ENCODE measurements around the gene GBA3. TPM values are rescaled to one million over a fixed set of nuclear protein-coding genes. Genes with fewer than 3 reads are reported as not detected.

The GBA3 gene
- total RNA-seq, 4 donors from 2014 or later, result not detected

- H3K27ac ChIP-seq, result no peak overlapping the region
- no peaks in the 10 kb centered on the region for H3K36me3 ChIP-seq
- H3K9me3 ChIP-seq, result no peaks in the 10 kb centered on the region
- H3K4me1 ChIP-seq, result no peaks in the 10 kb centered on the region
- 58 to 75% methylated on average over 4 of the region's 4 CpGs for WGBS, 2 donors
- TF ChIP-seq POLR2A (IDR thresholded peaks at IDR 0.05) (no peak), CTCF (IDR thresholded peaks at IDR 0.05) (no peak)
- DNase-seq, result no peak
- no peaks in the 10 kb centered on the region for H3K27me3 ChIP-seq
- H3K4me3 ChIP-seq, result no peak overlapping the region
- intact Hi-C loops (cut with DNase I), result no loop called here
These were observed 110.1 kb downstream of the GBA3 start for GRCh38 chr4:22802876-22803275.

DNA sequence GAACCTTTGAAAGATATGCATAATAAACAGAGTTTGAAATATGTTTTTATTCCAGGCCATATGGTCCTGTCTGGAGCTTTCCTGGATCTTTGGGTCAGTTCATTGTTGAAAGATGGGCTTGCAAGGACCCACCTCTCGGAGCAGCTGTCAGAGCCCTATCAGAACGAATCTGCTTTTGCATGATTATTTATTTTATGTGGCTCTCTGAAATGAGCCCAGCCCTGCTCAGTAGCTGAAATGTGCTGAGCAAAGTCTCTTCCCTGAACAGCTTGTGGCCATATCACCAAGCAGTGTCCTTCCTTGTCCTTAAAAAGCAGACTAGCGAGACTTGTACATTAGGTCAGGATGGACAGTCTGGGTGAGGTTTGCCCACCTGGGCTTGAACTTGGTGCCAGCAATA lies 110.8 kb downstream of the GBA3 start:
- 71 to 87% methylated on average over 3 of the region's 3 CpGs for WGBS, 2 donors
- no peaks in the 10 kb centered on the region for H3K4me1 ChIP-seq
- H3K27ac ChIP-seq, result no peak overlapping the region
- H3K36me3 ChIP-seq, result no peaks in the 10 kb centered on the region
- DNase-seq, result no peak
- no peaks in the 10 kb centered on the region for H3K9me3 ChIP-seq
- no peak for TF ChIP-seq POLR2A (IDR thresholded peaks at IDR 0.05)
- TF ChIP-seq CTCF (IDR thresholded peaks at IDR 0.05), result no peak
- H3K4me3 ChIP-seq, result no peak overlapping the region
- intact Hi-C loops (cut with DNase I), result no loop called here
- no peaks in the 10 kb centered on the region for H3K27me3 ChIP-seq

GRCh38 chr4:22814906-22815305 lies 122.2 kb downstream of the GBA3 start:
- Histone ChIP-seq H3K4me1 (no peaks in the 10 kb centered on the region), H3K27ac (no peak overlapping the region), H3K27me3 (no peaks in the 10 kb centered on the region), H3K36me3 (no peaks in the 10 kb centered on the region), H3K4me3 (no peak overlapping the region), H3K9me3 (no peaks in the 10 kb centered on the region)
- TF ChIP-seq CTCF (IDR thresholded peaks at IDR 0.05) (no peak), POLR2A (IDR thresholded peaks at IDR 0.05) (no peak)
- intact Hi-C loops (cut with DNase I), result no loop called here
- DNase-seq, result no peak
- 13 to 43% methylated on average over 2 of the region's 2 CpGs for WGBS, 2 donors

GRCh38 chr4:22824091-22824490 lies 131.4 kb downstream of the GBA3 start:
- no peak overlapping the region for H3K27ac ChIP-seq
- no peak for DNase-seq
- intact Hi-C loops (cut with DNase I), result no loop called here
- H3K9me3 ChIP-seq, result no peaks in the 10 kb centered on the region
- H3K36me3 ChIP-seq, result no peaks in the 10 kb centered on the region
- WGBS, 2 donors, result 87 to 89% methylated on average over 6 of the region's 6 CpGs
- H3K27me3 ChIP-seq, result no peaks in the 10 kb centered on the region
- TF ChIP-seq POLR2A (IDR thresholded peaks at IDR 0.05), result no peak
- H3K4me3 ChIP-seq, result no peak overlapping the region
- H3K4me1 ChIP-seq, result no peaks in the 10 kb centered on the region

GRCh38 chr4:22842360-22843018 lies 149.8 kb downstream of the GBA3 start:
- H3K27me3 ChIP-seq, result no peaks in the 10 kb centered on the region
- H3K4me3 ChIP-seq, result no peak overlapping the region
- no peaks in the 10 kb centered on the region for H3K9me3 ChIP-seq
- H3K36me3 ChIP-seq, result no peaks in the 10 kb centered on the region
- 60 to 64% methylated on average over 5 of the region's 5 CpGs for WGBS, 2 donors
- no peak for DNase-seq
- H3K4me1 ChIP-seq, result no peaks in the 10 kb centered on the region
- no peak overlapping the region for H3K27ac ChIP-seq
- TF ChIP-seq CTCF (IDR thresholded peaks at IDR 0.05) (no peak), POLR2A (IDR thresholded peaks at IDR 0.05) (no peak)
- intact Hi-C loops (cut with DNase I), result no loop called here

- H3K27me3 ChIP-seq, result no peaks in the 10 kb centered on the region
- whole genome bisulfite sequencing, 2 donors, result 0 to 70% methylated on average over 1 of the region's 1 CpG
- DNase-seq, result no peak
- no peak overlapping the region for H3K27ac ChIP-seq
- no peaks in the 10 kb centered on the region for H3K9me3 ChIP-seq
- H3K36me3 ChIP-seq, result no peaks in the 10 kb centered on the region
- no peak overlapping the region for H3K4me3 ChIP-seq
- intact Hi-C loops (cut with DNase I), result no loop called here
- H3K4me1 ChIP-seq, result no peaks in the 10 kb centered on the region
- no peak for TF ChIP-seq CTCF (IDR thresholded peaks at IDR 0.05)
- no peak for TF ChIP-seq POLR2A (IDR thresholded peaks at IDR 0.05)
These were observed 155.6 kb downstream of the GBA3 start for GRCh38 chr4:22848332-22848731.

Data from esophagus squamous epithelium (tissue), 5 donors.